HL-60 (cell line): ENCODE data around the gene AZU1.

Experiments
- DNase-seq, 2 experiments: peaks; one replicate each; pipeline ENCODE4 v3.0.0-alpha.2; 2010 to 2020; ENCODE audit warnings: low read depth in 1 of 2, low spot score in 1 of 2
- H3K27ac ChIP-seq: fragments of 250-450 bp; sonication (Bioruptor Pico); replicated peaks from 2 replicates; pipeline ENCODE4 v1.5.1; 2020; ENCODE audit warnings: mild to moderate bottlenecking, moderate library complexity
- H3K27me3 ChIP-seq: fragments of 250-450 bp; sonication (Bioruptor Pico); 2 replicates; pipeline ENCODE4 v1.5.1; 2021; ENCODE audit warnings: mild to moderate bottlenecking, moderate library complexity; ENCODE audit not compliant: insufficient read depth, poor library complexity, severe bottlenecking
- H3K4me3 ChIP-seq: replicated peaks from 2 replicates; pipeline ENCODE4 v1.5.1; 2011; ENCODE audit warnings: mild to moderate bottlenecking, control low read depth, low read length; ENCODE audit not compliant: insufficient read depth
- GABPA ChIP-seq: IDR thresholded peaks from 2 replicates; pipeline ENCODE4 v1.6.1; 2012; ENCODE audit warnings: low read depth
- POLR2AphosphoS5 ChIP-seq: IDR thresholded peaks from 2 replicates; pipeline ENCODE4 v1.6.1; 2012; ENCODE audit warnings: low read depth
- SPI1 ChIP-seq: IDR thresholded peaks from 2 replicates; pipeline ENCODE4 v1.6.1; 2012; ENCODE audit warnings: low read depth, mild to moderate bottlenecking, borderline replicate concordance
- TF ChIP-seq, protein P1 (sequence below): IDR thresholded peaks from one replicate; pipeline ENCODE4 v1.5.1; 2011; ENCODE audit warnings: low read length, control low read depth, inconsistent platforms; ENCODE audit not compliant: insufficient read depth
- TF ChIP-seq, protein P2 (sequence below): IDR thresholded peaks from 2 replicates; pipeline ENCODE4 v1.6.1; 2012; ENCODE audit warnings: low read depth; ENCODE audit not compliant: insufficient replicate concordance

Gene AZU1

DNA sequence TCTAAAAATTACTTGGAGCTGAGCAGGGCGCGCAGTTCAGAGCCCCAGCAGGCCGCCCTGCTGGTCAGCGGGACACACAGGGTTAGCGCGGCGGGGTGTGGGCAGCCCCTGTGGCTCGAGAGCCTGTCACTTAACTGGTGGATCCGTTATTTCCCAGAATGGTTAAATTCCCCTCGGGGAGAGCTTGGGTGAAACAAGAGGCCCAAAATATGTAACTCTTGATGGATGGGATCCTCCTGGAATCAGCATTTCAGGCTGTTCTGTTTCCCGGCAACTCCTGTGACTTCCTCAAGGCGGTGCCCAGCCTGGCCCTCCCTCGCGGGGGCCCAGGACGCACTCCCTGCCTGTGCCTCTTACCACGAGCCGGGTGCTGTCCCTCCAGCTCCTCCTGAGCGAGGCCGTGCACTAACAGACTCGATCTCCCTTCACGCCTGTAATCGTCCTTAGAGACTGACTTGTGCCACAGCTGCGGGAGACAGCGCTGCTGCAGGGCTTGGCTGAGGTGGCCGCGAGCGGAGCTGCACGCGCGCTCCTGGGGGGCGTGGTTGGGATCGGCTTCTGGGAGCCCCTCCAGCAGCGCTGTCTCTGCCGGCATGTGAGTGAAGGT lies 20.7 kb upstream of the AZU1 start:
- H3K27ac ChIP-seq = no peak overlapping the region
- DNase-seq = peak; percentile 4 to 57
- no peak overlapping the region for H3K4me3 ChIP-seq
- H3K27me3 ChIP-seq = no peaks in the 10 kb centered on the region
- TF ChIP-seq POLR2AphosphoS5 (peak; percentile 30; the same call in 1 of the 2 replicates), SPI1 (no peak), GABPA (no peak)
- TF ChIP-seq, protein P1, sequence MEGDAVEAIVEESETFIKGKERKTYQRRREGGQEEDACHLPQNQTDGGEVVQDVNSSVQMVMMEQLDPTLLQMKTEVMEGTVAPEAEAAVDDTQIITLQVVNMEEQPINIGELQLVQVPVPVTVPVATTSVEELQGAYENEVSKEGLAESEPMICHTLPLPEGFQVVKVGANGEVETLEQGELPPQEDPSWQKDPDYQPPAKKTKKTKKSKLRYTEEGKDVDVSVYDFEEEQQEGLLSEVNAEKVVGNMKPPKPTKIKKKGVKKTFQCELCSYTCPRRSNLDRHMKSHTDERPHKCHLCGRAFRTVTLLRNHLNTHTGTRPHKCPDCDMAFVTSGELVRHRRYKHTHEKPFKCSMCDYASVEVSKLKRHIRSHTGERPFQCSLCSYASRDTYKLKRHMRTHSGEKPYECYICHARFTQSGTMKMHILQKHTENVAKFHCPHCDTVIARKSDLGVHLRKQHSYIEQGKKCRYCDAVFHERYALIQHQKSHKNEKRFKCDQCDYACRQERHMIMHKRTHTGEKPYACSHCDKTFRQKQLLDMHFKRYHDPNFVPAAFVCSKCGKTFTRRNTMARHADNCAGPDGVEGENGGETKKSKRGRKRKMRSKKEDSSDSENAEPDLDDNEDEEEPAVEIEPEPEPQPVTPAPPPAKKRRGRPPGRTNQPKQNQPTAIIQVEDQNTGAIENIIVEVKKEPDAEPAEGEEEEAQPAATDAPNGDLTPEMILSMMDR = no peak
- TF ChIP-seq, protein P2, sequence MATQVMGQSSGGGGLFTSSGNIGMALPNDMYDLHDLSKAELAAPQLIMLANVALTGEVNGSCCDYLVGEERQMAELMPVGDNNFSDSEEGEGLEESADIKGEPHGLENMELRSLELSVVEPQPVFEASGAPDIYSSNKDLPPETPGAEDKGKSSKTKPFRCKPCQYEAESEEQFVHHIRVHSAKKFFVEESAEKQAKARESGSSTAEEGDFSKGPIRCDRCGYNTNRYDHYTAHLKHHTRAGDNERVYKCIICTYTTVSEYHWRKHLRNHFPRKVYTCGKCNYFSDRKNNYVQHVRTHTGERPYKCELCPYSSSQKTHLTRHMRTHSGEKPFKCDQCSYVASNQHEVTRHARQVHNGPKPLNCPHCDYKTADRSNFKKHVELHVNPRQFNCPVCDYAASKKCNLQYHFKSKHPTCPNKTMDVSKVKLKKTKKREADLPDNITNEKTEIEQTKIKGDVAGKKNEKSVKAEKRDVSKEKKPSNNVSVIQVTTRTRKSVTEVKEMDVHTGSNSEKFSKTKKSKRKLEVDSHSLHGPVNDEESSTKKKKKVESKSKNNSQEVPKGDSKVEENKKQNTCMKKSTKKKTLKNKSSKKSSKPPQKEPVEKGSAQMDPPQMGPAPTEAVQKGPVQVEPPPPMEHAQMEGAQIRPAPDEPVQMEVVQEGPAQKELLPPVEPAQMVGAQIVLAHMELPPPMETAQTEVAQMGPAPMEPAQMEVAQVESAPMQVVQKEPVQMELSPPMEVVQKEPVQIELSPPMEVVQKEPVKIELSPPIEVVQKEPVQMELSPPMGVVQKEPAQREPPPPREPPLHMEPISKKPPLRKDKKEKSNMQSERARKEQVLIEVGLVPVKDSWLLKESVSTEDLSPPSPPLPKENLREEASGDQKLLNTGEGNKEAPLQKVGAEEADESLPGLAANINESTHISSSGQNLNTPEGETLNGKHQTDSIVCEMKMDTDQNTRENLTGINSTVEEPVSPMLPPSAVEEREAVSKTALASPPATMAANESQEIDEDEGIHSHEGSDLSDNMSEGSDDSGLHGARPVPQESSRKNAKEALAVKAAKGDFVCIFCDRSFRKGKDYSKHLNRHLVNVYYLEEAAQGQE = no peak

- Histone ChIP-seq H3K27me3 (no peaks in the 10 kb centered on the region), H3K4me3 (no peak overlapping the region), H3K27ac (no peak overlapping the region)
- DNase-seq = peak in 1 of 2 experiments; percentile 45
- TF ChIP-seq, protein P1 = no peak
- no peak for TF ChIP-seq SPI1
- TF ChIP-seq POLR2AphosphoS5 = no peak; the same call in 1 of the 2 replicates
- TF ChIP-seq, protein P2 = no peak
- no peak for TF ChIP-seq GABPA
Observed at GRCh38 chr19:807627-808422, 19.8 kb upstream of the AZU1 start.

DNA sequence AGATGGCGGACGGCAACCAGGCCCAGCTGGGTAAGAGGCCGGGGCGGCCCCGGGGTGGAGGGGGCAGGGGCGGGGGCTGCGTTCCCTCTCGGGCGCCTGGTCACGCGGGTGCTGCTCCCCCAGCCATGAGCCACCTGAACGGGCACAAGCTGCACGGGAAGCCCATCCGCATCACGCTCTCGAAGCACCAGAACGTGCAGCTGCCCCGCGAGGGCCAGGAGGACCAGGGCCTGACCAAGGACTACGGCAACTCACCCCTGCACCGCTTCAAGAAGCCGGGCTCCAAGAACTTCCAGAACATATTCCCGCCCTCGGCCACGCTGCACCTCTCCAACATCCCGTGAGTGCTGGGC lies 19.2 kb upstream of the AZU1 start:
- no peak overlapping the region for H3K4me3 ChIP-seq
- peak; percentile 1 to 44 for DNase-seq
- TF ChIP-seq GABPA = no peak
- TF ChIP-seq, protein P1 = no peak
- no peak for TF ChIP-seq SPI1
- TF ChIP-seq, protein P2 = no peak
- TF ChIP-seq POLR2AphosphoS5 = peak; percentile 70
- no peak overlapping the region for H3K27ac ChIP-seq
- no peaks in the 10 kb centered on the region for H3K27me3 ChIP-seq
